Peyer's patch (tissue), 4 donors: ENCODE measurements around the gene CBX2.

Experiments used
- CTCF ChIP-seq, 6 experiments: fragments of 450-650 bp in 4 of 6; fragments of 200-600 bp in 2 of 6; sonication (generic) in 1 of 6; IDR thresholded peaks; one replicate each; pipeline ENCODE4 v1.5.1; 2017 to 2019; ENCODE audit warnings: antibody characterized with exemption in 6 of 6, mild to moderate bottlenecking in 3 of 6, moderate library complexity in 1 of 6
- POLR2A ChIP-seq, 2 donors: fragments of 450-650 bp; IDR thresholded peaks; one replicate each; pipeline ENCODE4 v1.5.1; 2017; ENCODE audit warnings: antibody characterized with exemption in 2 of 2, mild to moderate bottlenecking in 2 of 2, moderate library complexity in 2 of 2

- TF ChIP-seq POLR2A (IDR thresholded peaks at IDR 0.05), result no peak
- no peak for TF ChIP-seq CTCF (IDR thresholded peaks at IDR 0.05)
Observed at GRCh38 chr17:79774561-79774975, 3.4 kb upstream of the CBX2 start.
